Hepatic stellate cell (primary cell): ENCODE data around the gene SERINC5.
"Not testable (repeated sequence)": the region's sequence is repeated elsewhere in the genome, so short reads cannot be mapped to it uniquely, and the experiment has no call there.

ENCODE experiments used
- DNase-seq: peaks from one replicate; pipeline ENCODE4 v3.0.0; 2011; ENCODE audit warnings: low spot score

The SERINC5 gene

DNA sequence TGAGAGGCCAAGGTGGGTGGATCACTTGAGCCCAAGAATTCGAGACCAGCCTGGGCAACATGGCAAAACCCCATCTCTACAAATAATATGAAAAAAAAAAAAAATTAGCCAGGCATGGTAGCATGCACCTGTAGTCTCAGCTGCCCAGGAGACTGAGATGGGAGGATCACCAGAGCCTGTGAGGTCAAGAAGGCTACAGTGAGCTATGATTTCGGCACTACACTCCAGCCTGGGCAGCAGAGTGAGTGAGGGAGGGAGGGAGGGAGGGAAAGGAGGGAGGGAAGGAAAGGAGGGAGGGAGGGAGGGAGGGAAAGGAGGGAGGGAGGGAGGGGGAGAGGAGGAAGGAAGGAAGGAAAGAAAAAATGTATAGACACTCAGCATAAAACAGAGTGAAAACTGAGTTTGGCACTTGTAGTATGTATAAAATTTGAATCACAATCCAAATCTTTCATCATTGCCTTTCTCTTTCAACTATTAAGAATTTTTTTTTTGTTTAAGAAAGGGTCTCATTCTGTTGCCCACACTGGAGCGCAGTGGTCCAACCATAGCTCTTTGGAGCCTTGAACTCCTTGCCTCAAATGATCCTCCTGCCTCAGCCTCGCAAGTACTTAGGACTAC, 27.8 kb downstream of the SERINC5 start:
- no peak for DNase-seq

DNA sequence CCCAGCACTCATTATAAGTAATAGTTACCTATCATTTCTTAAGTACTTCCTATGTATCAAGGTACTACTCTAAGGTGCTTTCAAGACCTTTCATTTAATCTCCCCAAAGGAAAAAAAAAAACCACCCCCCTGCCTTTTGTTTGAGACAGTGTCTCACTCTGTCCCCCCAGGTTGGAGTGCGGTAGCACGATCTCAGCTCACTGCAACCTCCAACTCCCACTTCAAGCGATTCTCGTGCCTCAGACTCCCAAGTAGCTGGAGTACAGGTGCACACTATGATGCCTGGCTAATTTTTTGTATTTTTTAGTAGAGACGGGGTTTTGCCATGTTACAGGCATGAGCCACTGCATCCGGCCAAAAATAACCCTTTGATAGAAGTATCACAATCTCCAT, 29.9 kb downstream of the SERINC5 start:
- DNase-seq: no peak

DNA sequence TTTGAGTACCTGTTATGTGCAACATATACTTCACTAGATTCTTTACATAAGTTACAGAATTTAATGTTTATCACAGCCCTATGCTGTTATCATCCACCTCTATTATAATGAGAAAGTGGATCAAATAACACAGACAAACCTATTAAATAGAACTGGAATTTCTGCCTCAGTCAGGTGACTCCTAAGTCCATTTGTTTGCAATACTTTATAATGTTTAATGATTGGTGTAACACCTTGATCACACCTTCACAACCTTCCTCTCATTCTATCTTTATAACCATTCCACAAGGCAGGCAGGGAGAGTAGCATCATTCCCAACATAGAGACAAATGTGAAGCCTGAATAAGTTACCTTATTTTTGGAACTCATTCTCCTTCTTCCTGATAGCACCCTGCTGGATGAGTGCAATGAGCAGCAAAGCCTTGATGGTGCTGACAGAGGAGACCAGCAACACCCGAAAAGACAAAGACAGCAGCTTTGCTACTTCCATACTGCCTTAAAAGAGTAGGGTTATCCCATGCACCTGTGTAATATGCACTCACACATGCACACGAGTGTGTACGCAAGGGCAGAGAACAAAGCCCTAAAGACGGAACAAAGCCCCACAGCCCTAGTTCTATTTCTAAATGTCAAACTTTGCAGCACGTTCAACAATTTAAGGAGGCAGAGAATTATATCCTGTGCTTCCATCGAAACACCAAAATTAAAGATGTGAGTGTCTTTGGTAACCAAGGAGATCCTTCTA, 30.5 kb downstream of the SERINC5 start:
- DNase-seq: no peak

DNA sequence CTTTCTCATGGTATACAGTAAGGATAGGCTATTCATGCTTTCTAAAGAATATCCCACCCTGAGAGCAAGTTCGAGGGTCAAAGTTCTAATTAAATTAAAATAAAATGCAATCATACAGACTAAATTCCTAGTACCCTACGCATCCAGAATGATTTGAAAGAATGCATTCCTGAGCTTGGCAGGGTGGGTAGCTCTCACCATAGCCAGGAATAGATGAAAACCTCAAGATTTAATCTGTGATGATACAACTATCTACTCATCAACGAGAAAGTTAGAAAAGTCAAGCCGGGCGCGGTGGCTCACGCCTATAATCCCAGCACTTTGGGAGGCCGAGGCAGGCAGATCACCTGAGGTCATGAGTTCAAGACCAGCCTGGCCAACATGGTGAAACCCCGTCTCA, 32.3 kb downstream of the SERINC5 start:
- no peak for DNase-seq

DNA sequence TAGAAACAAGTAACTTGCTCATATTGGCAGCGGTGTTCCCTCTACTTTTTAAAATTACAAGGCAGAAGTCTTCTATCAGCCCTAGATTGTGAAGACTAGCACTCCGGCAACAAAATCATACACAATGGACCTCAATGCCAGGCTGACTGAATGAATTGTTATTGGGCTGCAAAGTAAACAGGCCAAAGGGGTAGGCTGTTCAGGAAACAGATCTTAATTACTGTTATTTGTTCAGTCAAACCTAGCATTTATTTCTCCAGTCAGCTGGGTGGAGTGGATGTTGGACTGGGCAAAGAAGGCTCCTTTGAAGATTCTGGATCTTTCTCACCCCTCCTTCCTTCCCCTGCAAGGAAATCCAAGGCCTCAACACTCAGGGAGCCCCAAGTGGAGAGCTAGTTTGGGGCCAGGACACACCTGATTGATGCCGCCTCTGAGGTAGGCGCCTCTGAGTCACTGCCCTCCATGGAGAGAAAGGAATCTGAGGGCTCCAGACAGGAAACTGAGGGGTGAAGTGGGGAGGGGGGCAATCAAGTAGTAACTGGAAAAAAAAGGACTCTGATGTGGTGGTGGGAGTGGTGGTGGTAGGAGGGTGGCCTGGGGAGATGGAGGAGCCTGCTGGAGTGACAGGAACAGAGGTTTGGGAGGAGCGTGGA, 35.5 kb downstream of the SERINC5 start:
- DNase-seq: no peak

DNA sequence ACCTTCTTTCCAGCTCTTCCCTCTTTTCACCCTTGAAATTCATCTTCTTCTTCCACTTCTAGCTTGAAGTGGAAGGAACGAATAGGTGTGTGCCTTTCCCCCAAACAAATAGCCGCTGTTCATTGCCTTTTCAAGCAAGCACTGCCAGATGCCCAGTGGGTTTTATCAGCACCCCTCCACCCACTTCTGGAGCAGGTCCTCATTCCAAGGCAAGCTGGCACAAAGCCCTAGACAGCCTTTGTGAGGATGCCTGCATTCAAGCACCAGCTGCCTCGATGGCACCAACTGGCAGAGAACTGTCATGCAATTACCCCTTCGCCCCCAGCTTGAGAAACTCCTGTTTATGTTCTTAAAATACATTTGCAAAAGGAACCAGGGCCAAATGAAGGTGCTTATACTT, 36.5 kb downstream of the SERINC5 start:
- DNase-seq: no peak

DNA sequence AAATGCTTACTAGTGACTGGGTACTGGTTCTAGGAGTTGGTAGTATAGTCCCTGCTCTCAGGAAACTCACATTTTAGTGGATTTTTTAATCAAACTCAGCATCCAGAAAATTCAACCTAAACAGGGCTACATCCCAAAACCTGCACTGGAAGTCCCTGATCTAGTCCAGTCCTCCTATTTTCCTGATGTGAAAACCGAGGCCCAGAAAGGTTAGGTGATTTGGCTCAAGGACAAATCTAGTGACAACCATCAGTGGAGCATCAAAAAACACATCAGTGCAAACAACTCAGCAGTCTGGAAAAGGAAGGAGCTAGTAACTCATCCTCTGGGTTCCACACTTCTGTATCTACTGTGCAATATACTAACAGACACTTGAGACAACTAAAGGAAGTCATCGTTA, 38.2 kb downstream of the SERINC5 start:
- no peak for DNase-seq

DNA sequence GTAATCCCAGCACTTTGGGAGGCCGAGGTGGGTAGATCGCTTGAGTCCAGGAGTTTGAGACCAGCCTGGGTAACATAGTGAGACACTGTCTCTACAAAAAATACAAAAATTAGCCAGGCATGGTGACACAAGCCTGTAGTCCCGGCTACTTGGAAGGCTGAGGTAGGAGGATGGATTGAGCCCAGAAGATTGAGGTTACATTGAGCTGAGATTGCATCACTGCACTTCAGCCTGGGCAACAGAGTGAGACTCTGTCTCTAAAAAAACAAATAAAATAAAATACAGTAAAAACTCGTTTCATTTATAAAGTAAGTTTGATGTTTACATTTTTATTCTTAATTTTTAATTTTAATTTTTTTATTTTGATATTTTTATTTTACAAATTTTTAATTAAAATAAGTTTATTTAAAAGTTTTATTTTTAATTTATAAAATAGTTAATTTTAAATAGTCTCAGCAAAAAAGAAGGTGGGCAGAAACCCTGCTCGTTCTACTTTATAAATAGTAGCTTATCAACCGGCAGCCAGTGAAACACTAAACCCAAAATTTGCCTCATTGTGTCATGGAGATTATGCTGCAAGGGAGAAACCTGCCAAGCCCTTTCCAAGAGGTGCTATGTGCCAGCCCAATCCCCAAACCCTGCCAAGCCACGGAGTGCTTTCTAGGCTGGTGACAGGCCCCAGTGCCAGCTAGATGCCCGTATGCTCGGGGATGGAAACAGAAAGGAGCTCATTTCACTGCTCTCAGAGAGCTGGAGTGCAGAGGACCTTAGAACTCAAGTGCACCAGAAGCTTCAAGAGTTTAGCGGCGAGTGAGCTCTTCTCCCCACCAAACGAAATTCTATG, 38.9 kb downstream of the SERINC5 start:
- no peak for DNase-seq

DNA sequence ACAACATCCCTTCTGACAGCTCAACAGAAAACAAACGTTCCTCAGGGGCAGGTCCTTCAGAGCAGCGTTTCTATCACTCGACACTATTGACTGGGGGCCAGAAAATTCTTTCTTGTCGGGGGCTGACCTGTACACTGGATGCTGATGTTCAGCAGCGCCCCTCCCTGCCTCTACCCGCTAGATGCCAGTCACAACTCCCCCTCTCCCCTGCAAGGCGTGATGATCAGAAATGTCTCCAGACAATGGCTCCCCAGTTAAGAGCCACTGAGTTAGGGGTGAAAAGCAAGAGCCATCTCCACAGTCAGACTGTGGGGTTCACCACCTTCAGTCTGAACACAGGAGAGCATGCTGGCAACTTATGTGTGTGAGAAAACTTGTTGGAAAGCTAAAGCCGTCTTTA, 39.8 kb downstream of the SERINC5 start:
- DNase-seq: no peak

DNA sequence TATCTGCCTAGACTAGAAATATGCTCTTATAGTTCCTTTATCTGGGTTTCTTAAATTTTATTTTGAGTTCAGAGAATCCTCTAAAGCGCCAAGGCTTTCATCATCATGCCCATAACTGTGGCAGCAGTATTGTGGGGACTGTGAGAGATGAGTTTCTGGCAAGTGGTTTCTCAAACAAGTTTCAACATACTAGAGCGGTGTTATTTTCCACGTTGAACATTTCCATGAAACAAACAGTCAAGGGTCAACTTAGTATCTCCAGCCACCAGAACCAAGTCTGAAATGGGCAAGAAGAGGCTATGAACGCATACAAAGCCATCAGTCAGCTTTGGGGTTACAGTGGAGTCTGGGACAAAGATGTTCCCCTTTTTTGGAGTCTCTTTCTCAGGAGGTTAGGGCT, 40.3 kb downstream of the SERINC5 start:
- DNase-seq: no peak

DNA sequence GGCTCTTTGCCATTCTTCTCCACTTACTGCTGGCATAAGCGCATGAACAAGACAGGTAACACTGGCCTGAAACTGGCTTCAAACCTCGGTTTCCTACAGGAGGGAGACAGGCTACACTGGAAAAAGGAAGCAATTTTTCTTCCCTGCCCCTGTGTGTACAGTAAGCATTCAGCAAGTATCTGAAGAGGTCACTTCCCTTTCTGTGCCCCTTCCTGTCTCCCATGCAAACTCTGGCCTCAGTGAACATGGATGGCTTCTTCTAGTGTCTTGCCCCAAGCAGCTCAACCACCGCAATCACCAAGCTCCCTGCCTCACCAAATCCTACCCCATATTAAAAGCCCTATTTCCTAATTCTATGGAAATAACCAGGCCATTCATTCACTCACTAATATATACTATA, 42.4 kb downstream of the SERINC5 start:
- no peak for DNase-seq

DNA sequence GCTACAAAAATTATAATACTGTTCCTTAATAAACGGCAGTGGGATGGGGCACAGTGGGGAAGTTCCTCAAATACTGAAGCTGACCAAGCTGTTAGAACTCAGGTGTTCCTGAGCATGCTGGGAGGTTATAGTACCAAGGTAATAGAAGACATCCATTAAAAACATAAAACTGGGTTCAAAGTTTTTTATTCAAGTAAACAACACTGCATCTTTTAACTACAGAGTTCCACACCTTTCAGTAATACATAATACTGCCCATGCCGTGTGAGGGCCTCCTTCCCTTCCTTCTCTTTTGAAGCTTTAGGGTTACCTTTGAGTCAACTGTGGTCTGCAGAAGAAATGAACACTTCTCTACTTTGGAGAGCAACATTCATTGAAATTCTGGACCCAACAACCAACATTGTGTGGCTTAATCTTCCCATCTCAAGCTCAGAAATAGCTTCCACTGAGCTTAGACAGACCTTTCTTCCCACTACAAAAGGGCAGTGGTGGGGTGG, 43.6 kb downstream of the SERINC5 start:
- DNase-seq: no peak

DNA sequence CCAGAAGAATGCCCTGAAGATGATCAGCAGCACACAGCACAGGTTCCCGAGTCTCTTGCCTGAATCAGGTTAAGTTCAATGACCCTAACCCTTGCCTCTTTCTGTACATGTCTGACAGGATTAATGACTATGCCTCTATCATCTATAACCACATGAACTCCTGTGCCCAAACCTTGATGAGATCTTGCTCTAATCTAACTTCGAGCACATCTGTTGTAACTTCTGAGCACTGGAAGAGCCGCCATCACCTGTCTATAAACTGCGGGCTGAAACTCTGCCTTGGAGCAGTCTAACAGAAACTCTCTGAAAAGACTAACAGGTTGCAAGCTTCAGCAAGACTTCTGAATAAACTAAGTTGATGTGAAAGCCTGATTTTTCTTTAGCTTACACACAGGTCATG, 44.5 kb downstream of the SERINC5 start:
- no peak for DNase-seq

DNA sequence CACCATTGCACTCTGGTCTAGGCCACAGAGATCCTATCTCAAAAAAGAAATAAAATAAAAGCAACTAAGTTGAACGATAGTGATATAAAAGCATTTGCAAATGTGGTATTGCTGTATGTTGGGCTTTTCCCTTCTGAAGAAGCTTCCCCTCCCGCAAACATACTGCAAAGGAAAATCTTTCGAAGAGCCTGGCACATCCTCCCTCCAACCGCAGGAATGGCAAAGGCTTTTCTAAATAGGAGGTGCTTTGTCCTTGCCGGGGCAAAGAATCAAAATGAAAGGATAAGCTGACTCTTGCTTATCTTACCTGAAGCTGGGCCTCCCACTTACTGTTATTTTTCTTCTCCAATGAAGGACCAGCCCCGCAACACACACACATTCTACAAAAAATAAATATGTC, 45.8 kb downstream of the SERINC5 start:
- no peak for DNase-seq

DNA sequence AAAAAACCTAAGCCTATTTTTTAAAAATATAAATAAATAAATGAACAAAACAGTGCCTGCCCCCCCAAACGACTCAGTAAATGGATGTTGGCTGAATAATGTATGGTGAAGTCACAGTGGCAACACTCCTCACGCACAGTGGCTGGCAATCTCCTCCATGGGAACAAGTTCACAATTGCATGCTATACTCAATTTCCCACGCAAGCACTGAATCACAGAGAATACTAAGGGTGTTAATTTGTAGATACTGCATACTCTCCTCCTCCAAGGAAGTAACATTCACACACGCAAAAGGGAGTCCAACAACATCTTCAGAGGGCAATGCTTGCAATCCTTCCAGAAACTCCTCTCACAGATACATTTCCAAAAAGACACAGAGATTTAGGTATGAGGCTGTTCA, 47.5 kb downstream of the SERINC5 start:
- no peak for DNase-seq

DNA sequence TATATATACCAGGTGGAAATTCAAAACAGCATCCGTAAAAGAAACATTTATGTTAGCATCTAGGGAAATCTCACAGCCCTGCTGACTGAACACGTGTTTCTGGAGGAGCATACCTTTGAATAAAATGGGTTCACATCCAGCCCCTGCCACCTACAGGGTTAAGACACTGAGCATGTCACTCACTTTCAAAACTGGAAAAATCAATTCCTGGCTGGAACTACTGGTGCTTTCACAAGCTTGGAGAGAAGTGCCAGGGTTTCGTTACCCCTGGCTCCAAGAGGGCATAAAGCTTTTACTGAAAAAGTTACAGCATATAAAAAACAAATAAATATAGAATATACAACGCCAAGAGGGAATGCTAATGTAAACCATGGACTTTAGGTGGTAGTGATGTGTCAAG, 48.0 kb downstream of the SERINC5 start:
- no peak for DNase-seq

DNA sequence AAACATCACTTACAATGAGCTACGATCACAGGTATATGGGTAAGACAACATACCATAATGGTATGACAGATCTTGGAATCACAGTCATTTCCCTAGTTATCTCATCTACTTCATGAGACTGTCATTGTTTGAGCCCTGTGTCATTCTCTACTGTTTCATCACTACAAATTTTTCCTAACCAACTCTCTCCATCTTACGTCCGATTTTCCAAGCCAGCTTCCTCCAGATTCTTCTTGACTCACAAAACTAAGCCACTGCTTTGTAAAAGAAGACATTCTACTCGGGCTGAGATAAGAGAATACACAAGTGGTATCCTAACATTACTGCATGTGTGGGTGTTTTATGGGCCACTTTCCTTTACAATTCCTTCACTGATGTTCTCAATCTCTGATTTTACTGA, 49.6 kb downstream of the SERINC5 start:
- DNase-seq: peak; percentile 55

DNA sequence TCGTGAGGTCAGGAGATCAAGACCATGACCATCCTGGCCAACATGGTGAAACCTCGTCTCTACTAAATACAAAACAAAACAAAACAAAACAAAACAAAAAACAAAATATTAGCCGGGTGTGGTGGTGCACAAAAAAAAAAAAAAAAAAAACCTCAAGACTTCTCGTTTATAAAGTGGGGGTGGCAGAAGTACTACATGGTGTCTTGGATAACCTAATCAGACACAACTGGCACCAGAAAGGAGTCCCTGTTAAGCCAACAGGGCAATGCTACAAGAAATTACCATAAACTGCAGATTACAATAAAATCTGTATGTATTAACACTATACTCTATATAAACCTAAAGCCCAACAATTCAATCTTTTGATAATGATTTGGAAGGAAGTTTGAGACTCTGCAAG, 50.0 kb downstream of the SERINC5 start:
- DNase-seq: no peak

DNA sequence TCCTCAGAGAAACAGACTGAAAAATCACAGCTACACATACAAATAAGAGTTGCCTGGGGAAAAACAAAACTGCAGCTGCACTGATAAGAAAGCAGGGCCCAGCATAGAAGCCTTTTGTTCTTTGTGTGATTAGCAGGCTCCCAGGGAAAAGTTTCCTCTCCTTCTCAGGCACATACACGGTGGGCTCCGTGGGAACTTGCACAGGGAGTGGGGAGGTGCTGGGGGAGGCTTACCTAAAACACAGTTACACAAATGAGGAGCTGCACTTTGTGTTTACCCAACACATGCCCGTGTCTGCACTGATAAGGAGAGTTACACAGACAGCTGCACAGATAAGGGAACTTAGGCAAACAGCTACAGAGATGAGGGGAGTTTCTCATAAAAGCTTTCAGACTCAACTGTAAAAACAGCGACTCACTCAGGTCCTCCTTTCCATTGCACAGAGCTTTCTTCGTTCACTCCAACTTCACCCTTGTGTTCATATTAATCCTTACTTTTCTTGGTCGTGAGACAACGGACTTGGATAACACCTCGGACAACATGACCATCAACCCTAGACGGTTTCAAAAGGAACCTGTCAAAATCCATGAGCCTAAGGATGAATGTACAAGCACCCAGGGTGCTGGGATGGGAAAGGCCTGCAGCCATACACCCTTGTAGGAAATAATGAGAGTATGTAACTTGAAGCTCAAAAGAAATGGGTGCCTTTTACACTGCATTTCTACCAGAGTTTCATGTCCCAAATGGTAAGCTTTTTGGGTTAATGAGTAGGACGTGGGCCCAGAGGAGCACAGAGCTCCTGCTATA, 50.8 kb downstream of the SERINC5 start:
- DNase-seq: no peak

DNA sequence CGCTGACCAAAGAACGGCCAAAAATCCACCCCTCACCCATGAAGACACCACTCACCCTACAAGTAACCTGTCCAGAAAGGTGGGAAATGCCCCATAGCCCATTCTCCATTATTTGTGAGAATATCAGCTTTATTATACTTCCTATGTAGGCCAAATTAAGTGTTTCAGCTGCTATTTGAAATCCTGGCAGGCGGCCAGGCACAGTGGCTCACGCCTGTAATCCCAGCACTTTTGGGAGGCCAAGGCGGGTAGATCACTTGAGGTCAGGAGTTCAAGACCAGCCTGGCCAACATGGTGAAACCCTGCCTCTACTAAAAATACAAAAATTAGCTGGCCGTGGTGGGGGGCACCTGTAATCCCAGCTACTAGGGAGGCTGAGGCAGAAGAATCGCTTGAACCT, 54.1 kb downstream of the SERINC5 start:
- DNase-seq: not testable (repeated sequence)

DNA sequence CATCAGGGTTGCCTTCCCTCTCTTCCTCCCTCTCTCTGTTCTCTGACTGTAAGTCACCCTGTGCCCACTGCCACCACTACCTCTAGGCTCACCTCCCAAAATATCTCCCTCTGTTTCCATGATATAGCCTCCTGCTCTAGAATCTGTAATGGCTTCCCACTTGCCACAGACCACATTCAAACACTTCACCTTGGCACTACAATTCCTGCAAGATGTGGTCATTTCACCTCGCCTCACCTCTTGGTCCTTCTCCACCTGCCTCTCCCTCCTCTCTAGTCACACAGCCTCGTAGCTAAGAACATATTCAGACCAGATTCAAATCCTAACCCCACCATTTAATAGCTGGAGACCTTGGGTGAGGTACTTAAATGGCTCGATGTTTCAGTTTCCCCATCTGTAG, 56.9 kb downstream of the SERINC5 start:
- no peak for DNase-seq

DNA sequence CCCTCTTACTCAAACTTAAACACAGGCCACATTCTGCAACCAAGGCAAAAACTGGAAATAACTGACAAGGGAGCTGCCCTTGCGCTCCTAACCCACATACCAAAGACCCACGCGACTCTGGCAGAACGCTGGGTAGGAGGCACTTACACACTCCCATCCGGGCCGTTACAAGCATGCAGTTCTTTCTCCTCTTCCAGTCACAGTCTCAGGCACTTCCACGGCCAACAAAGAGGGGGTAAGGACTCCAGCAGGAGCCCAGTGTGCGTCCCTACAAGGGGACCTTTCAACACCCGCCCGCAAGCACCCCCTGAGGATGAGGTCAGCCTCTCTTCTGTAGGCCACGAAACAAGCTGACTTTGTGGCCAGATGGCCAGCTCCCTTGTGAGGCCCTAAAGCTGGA, 57.4 kb downstream of the SERINC5 start:
- no peak for DNase-seq
